GM06990 (cell line): ENCODE measurements around the gene EPN3.

ENCODE experiments used
- DNase-seq: peaks from one replicate; pipeline ENCODE4 v3.0.0-alpha.2; 2011; ENCODE audit not compliant: insufficient read length; ENCODE audit errors: extremely low read depth
- H3K27me3 ChIP-seq: replicated peaks from 2 replicates; pipeline ENCODE4 v1.6.0; 2011; ENCODE audit warnings: low read length; ENCODE audit not compliant: control insufficient read depth, insufficient read depth
- H3K36me3 ChIP-seq: 2 replicates; pipeline ENCODE4 v1.5.1; 2011; ENCODE audit warnings: low read length; ENCODE audit not compliant: control insufficient read depth, insufficient read depth
- H3K4me3 ChIP-seq: replicated peaks from 2 replicates; pipeline ENCODE4 v1.5.1; 2011; ENCODE audit warnings: low read depth, mild to moderate bottlenecking, control low read depth, low read length
- TF ChIP-seq, protein P1 (sequence below): IDR thresholded peaks from 2 replicates; pipeline ENCODE4 v1.5.1; 2011; ENCODE audit warnings: low read length, control low read depth, mild to moderate bottlenecking, inconsistent platforms; ENCODE audit not compliant: insufficient read depth, poor library complexity, severe bottlenecking

EPN3 gene

DNA sequence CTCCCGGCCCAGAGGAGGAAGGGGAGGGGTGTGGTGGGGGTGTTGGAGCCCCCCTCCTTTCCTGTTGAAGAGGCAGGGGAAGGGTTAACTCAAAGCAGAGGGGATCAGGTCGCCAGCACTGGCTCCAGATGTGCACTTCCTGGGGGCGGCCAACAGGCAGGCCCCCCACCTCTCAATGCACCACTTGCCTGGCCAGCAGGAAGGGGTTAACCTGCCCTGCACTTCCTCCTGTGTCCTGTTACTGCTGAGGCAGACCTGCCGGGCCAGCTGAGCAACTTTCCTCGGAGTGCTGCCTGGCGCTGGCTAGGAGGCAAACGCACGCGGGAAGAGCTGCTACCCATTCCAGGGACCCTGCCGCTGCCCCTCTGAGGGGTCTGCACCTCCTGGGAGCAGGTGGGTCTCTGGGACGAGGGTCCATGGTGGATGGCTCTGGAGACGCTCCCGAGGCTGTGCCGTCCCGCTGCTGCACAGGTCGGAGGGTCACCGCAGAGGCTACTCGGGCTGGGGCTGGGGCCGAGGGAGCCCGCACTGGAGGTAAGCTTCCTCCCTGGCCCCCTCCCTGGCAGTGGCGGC lies at the start of gene EPN3:
Gene EPN3, plus strand, starts transcription at position 284 of the 573 bp plus-strand sequence. CDS start 3,822 bp downstream, outside the sequence.
- no peak within 1 kb of the TSS for H3K4me3 ChIP-seq
- DNase-seq = no peak
- H3K36me3 ChIP-seq = no peaks in the 10 kb centered on the region
- TF ChIP-seq, protein P1, sequence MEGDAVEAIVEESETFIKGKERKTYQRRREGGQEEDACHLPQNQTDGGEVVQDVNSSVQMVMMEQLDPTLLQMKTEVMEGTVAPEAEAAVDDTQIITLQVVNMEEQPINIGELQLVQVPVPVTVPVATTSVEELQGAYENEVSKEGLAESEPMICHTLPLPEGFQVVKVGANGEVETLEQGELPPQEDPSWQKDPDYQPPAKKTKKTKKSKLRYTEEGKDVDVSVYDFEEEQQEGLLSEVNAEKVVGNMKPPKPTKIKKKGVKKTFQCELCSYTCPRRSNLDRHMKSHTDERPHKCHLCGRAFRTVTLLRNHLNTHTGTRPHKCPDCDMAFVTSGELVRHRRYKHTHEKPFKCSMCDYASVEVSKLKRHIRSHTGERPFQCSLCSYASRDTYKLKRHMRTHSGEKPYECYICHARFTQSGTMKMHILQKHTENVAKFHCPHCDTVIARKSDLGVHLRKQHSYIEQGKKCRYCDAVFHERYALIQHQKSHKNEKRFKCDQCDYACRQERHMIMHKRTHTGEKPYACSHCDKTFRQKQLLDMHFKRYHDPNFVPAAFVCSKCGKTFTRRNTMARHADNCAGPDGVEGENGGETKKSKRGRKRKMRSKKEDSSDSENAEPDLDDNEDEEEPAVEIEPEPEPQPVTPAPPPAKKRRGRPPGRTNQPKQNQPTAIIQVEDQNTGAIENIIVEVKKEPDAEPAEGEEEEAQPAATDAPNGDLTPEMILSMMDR = no peak
- no peaks in the 10 kb centered on the region; the same call in 1 of the 2 replicates for H3K27me3 ChIP-seq

DNA sequence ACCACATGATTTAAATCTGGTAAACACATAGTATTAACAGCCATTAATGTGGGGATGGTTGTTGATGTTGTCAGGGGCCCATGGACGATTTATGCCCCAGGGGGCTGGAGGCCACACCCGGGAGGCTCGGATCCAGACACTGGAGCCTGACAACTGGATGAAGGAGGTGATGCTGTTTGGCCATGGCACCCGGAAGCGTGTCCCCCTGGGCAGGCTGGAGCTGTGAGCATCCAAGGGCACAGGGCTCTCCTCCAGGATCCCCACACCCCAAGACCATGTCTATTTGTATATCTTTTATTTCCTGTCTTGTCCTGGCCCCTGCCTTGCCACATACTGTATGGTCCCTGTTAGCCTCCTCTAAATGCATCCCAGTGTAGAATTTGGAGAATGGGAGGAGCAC lies 49.3 kb upstream of the EPN3 start:
- TF ChIP-seq, protein P1 = no peak
- Histone ChIP-seq H3K4me3 (no peak overlapping the region), H3K36me3 (peaks cover 6% of the 10 kb centered on the region), H3K27me3 (no peaks in the 10 kb centered on the region)
- DNase-seq = no peak

DNA sequence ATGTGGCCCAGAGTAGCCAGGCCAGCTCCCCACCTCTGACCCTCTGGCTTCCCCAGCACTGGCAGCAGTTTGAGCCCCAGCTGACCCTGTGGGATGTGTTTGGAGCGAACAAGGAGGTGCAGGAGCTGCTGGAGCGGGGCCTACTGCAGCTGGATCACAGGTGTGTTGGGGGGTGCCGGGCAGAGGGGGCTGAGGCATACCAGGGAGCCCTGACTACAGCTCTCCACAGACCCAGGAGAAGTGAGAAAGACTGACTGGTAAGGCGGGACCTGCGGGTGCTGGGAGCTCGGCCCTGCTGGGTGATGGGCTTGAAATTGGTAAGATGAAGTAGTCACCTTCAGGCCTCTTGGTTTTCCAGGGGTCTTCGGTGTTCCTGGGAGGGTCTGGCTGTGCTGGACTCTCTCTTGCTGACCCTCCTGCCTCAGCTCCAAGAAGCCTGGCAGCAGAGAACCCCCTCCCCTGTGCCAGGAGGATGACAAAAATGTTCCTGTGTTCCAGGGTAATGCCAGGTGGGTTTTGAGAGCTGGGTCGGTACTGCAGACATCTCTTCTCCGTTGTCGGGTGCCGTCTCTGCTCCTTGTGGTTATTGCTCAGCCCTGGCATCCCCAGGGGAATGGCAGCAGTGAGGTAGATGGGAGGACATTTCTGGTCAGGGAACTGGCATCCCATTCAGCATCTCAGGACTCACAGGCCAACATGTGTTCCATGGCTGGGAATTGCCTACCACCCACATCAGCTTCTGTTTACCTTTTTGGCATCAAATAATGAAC lies 48.0 kb upstream of the EPN3 start:
- Histone ChIP-seq H3K27me3 (no peaks in the 10 kb centered on the region), H3K36me3 (peaks cover 6% of the 10 kb centered on the region), H3K4me3 (no peak overlapping the region)
- DNase-seq = no peak
- TF ChIP-seq, protein P1 = no peak

DNA sequence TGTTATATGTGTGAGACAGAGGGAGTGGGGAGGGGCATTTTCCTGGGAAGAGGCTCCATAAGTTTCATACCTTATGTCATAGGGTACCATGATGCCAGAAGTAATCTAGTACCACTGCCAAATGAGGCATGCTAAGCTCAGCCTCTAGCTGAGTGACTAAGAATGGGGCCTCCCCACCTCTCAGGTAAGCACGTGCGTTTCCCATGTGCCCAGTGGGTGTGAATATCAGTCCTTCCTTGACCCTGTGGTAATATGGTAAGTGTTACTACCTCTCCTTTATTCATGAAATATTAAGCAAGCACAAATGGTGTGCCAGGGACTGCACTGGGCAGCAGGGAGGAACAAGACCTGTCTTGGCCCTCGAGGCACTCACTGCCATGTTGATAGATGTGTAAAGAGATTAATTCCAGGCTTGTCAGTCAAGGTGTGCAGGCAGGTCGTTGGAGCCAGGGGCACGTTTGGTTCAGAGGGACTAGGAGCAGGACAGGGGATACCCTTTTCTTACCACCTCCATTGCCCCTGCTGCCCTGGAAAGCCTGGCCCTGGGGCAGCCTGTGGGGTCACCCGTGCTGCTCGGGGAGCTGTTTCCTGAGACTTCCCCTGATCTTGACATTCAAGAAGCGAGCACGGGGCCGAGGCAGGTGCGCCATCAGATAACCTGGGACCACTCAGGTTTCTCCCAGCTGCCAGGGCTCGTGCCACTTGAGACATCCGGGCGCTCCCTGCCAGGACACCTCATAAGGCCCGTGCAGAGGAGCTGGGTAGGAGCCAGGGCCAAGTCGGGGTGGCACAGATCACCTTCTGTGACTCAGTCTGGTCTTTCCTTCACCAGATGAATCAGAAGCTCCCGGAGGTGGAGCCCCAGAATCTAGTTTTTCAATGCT lies 45.1 kb upstream of the EPN3 start:
- no peak for DNase-seq
- H3K27me3 ChIP-seq = no peaks in the 10 kb centered on the region
- H3K36me3 ChIP-seq = peaks cover 6% of the 10 kb centered on the region
- TF ChIP-seq, protein P1 = no peak
- no peak overlapping the region for H3K4me3 ChIP-seq

DNA sequence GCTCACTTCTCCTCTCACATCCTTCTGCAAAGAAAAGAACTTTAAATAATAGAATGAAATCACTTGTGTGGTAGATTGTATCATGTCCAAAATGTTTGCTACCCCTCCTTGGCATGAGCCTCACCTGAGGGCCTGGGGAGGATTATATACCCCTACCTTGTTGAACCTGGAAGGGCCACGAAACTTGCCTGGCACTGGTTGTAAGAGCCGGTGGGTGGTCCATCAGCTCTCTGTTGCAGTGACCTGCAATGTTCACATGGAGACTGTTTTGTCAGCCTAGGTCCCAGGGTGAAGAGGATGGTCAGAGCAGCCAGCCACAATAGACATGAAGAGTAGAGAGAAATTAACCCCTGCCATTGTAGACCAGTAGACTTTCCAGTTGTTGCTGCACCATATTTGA lies 43.7 kb upstream of the EPN3 start:
- no peak overlapping the region for H3K4me3 ChIP-seq
- DNase-seq = no peak
- no peaks in the 10 kb centered on the region for H3K27me3 ChIP-seq
- H3K36me3 ChIP-seq = peaks cover 6% of the 10 kb centered on the region
- TF ChIP-seq, protein P1 = no peak
